Measurements from ENCODE around the gene CCNJL.

- TF ChIP-seq EZH2 (IDR thresholded peaks at IDR 0.05; ENCODE audit: low read length) (no peak), CTCF (optimal IDR thresholded peaks at IDR 0.05 in 1 of 3, IDR thresholded peaks at IDR 0.05 in 1 of 3, conservative IDR thresholded peaks at IDR 0.05 in 1 of 3; ENCODE audit: extremely low read depth in 1 of 3, insufficient read depth in 2 of 3, low read length in 3 of 3) (no peak)
Measured at GRCh38 chr5:160242145-160242544, 70.2 kb downstream of the CCNJL start.

Measured in keratinocyte (primary cell).